Activated gamma-delta T cell treated with Interleukin-2 at 50 U/mL for 16 hours (primary cell): ENCODE data around the gene TFRC.
"Not testable (repeated sequence)": the region's sequence is repeated elsewhere in the genome, so short reads cannot be mapped to it uniquely, and the experiment has no call there.

ENCODE experiments used
- DNase-seq: peaks from one replicate; pipeline ENCODE4 v3.0.0-alpha.2; 2020

The TFRC gene

DNA sequence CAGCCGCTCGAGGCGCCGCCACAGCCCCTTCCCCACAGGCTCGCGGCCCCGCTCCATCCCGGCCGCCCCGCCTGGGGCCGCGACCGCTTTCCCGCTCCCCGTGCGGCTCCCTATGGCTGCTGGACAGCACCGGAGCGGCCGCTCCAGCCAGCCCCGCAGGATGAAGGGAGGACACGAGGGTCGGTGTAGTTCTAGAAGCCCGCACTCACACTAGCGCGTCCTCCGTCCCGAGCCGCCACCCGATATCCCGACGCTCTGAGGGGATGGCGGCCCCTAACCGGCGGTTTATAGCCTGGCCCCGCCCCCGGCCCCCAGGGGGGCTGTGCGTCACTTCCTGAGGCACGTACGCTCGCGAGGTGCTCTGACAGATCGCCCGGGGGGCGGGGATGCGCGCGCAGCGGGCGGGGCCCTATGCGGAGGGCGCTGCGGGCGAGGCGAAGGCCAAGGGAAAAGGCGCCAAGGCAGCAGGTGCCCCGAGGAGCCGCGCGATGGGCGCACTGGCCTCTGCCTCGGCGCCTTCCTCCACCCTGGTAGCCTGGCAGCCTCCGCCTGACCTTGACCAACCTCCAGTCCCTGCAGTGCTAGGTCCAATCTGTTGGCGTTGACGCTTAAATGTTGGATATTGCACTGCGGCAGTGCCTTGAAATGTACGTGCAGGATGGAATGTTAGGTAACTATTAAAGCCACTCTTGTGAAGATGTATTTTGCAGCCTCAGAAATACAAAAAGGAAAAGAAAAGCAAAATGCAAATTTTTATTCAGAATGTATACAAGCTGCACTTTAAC lies at the start of gene TFRC:
Gene TFRC (minus strand): TSS at position 257 of the 785 bp plus-strand sequence. CDS start 4,991 bp downstream, outside the sequence.
- DNase-seq = peak; percentile 95

DNA sequence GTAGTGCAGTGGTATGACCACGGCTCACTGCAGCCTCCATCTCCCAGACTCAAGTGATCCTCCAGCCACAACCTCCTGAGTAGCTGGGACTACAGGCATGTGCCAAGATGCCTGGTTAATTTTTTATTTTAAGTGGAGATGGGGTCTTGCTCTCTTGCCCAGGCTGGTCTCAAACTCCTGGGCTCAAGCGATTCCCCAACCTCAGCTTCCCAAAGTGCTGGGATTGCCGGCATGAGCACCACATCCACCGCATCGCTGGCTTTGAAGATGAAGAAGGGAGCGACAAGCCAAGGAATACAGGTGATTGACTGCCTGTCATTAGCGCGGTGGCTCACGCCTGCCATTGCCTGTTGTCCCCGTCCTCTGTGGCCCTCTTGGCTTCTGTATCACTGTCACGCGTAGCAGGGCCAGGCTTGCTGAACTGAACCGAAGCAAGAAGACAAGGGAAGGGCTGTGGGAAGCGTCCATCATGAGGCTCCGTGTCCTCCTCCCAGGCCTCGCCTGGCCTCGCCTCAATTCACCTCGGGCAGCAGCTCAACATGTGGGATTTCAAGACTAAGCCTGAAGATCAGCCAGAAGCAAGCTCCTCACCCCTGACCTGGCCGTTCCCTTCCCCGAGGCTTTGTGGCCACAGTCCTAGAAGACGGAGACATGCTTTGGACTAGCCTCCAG lies 46.4 kb upstream of the TFRC start:
- DNase-seq = no peak

DNA sequence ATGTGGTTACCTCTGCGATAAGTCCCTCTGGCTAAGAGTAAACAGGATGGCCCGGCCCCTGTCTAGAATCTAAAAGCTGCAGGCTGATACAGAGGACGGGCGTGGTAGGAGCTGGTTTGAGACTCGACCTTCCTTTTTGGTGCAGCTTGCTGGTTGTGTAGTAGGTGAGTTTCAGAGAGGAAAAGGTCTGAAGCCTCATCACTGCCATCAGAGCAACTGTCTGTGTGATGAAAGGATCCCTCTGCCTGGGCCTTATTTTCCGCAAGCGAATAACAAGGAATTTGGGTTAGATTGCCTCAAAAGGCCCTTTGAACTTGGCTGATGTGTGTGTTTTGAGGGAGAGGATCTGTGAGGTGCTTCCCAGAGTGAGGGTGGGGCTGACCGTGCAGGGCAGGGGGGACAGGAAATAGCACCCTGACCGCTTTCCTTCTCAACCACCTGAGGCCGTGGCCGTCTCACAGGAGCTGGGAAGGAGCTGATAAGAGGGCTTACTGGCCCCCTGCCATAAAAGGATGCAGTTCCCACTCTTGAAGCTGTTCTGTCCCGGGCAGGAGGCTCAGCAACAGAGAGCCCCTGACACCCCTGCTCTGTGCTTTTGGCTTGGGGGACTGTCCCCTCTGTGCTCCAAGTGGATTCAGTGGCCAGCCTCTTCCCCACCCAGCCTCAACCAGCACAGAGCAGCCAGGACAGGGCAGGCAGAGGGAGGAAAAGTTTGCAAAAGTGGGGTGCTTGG lies 45.6 kb upstream of the TFRC start:
- peak; percentile 20 for DNase-seq

DNA sequence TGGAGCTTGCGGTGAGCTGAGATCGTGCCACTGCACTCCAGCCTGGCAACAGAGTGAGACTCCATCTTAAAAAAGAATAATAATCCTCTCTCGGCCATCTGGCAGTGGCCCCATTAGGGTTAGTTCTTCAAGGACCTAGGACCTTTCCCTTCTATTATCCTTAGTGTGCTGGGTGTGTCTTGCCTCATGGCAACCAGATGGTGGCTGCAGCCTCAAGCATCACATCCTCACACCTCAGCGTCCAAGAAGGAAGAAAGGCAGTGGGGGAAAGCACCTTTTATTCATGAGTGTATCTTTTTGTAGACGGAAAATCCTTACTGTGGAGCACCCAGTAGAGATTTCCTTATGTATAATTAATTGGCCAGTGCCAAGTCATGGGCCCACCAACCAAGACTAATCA lies 42.7 kb upstream of the TFRC start:
- no peak for DNase-seq

DNA sequence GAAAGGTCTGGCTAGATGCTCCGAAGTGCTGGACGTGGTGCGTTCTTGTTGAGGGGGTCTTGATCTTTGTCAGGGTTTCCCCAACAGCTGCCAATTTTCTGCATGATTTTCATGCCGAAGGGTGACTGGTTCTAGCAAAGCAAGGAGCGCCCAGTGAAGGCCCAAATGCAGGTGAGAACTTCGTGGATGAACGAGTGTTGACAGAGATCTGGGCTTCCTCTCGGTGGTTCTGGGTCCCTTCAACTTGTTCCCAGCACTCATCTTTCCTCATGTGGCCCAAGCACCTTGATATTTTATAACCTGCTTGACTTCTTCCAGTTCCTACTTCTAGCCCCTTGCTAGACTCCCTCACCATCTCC lies 40.8 kb upstream of the TFRC start:
- no peak for DNase-seq

GRCh38 chr3:196122021-196122687 lies 40.3 kb upstream of the TFRC start:
- no peak for DNase-seq

- DNase-seq = no peak
Measured at GRCh38 chr3:196121066-196121465, 39.2 kb upstream of the TFRC start.

DNA sequence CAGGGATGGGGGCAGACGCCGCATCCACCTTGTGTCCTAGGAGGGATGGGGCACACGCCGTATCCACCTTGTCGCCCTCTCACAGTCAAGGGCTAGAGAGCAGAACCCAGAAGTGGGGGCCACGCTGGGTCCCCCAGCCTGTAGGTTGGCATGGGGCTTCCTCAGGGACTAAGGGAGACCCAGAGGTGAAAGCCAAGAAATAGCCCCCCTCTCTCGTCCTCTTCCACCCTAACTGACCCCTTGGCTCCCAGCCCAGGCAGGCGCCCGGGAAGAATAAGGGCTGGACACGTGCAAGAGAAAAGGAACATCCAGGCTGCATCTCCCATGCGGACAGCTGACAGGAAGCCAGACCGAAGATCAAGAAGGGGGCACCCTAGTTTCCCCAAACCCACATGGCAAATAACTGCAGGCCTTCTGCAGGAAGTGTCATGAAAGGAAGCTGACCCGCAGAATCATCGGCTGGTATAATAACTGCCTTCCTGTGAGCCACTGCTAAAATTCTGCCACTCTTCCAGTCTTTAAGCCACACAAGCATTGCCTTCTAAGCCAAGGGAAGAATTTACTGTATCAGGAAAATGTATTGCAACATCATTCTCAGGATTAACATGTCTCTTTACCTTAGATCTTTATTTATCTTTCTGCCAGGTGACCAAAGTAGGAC lies 38.5 kb upstream of the TFRC start:
- no peak for DNase-seq

DNA sequence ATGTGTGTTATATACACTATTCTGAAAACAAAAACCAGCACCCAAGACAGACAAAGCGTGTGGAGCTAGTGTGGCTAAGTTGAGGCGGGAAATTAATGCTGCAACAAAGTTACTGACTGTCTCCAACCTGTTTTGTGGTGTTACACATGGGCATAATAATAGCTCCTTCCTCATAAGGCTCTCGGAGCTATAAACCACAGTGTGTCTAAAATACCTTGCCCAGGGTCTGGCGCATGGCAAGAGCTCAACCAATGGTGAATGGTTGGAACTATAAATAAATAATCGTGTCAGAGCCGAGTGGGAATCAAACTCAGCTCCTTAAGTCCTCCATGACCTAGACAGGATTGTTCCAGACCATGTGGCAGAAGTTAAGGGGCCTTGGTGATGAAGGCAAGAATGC lies 35.9 kb upstream of the TFRC start:
- no peak for DNase-seq

GRCh38 chr3:196115678-196116083 lies 33.8 kb upstream of the TFRC start:
- no peak for DNase-seq

- no peak for DNase-seq
Measured at GRCh38 chr3:196111939-196112386, 30.1 kb upstream of the TFRC start.

- DNase-seq = no peak
Measured at GRCh38 chr3:196108075-196108743, 26.3 kb upstream of the TFRC start.

- not testable (repeated sequence) for DNase-seq
Measured at GRCh38 chr3:196104707-196105106, 22.8 kb upstream of the TFRC start.

DNA sequence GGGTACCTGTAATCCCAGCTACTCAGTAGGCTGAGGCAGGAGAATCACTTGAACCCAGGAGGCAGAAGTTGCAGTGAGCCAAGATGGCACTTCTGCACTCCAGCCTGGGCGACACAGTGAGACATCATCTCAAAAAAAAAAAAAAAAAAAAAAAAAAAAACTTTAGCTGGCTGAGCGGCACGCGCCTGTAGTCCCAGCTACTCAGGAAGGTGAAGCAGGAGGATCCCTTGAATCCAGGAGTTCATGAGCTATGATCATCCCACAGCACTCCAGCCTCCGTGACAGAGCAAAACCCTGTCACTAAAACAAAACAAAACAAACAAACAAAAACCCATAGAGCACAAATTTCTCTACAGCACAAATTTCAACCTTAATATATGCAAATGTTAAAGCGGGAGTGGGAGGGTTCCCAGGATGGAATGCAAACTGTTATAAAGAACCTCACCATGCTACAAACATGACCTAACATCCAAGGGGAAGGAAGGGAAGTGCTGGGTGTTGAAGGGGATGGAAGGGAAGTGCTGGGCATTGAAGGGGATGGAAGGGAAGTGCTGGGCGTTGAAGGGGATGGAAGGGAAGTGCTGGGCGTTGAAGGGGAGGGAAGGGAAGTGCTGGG lies 16.6 kb upstream of the TFRC start:
- not testable (repeated sequence) for DNase-seq

DNA sequence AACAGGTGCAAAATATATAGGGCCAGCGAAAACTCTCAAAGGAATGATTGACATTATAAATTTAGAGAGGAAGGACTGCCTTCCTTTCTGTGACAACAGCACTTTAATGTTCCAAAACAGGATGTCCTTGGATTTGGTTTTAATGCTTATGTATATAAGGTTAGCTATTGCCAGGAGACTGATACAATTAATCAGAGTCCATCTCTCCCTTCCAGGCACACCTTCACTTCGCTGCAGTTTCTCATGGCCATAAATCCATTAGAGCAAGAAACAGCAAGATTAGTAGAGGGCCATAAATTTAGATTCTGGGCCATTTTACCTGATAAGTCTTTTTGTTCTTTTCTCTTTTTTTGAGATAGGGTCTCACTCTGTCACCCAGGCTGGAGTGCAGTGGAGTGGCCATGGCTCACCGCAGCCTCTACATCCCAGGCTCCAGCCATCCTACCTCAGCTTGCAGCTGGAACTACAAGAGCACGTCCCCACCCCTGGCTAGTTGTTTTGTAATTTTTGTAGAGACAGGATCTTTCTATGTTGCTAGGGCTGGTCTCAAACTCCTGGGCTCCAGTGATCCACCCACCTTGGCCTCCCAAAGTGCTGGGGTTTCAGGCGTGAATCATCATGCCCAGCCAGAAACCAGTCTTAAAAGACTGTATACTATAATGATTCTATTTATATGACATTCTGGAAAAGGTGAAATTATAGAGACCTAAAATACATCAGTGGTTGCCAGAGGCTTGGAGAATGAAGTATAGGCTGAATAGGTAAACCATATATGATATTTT lies 15.7 kb upstream of the TFRC start:
- DNase-seq = no peak

DNA sequence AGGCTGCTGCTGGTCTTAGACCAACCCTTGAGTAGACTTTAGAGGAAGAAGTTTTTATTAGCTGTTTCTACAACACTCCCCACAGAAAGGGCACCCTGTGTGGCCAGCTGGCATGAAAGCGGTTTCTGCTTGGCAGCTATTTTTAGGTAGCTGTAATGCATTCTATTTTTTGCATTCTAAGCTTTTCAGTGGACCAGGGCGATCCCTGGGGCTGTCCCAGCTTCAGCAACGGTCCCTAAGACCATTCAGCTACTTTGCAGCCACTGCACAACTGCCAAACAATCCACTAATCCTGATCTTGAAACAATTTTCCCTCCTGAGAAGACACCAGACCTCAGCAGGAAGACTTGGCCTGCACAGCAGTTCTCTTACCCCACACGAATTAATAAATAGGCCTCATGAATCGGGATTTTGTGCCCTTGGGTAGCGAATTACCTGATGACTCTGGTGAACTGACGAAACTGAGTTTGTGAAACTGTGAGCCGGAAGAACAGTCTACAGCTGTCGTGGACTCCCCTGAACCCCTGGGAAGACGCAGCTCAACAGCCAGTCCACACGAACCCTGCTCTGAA lies 14.6 kb upstream of the TFRC start:
- no peak for DNase-seq

- no peak for DNase-seq
Measured at GRCh38 chr3:196093317-196094111, 11.6 kb upstream of the TFRC start.

- no peak for DNase-seq
Measured at GRCh38 chr3:196087906-196088305, 6.0 kb upstream of the TFRC start.

DNA sequence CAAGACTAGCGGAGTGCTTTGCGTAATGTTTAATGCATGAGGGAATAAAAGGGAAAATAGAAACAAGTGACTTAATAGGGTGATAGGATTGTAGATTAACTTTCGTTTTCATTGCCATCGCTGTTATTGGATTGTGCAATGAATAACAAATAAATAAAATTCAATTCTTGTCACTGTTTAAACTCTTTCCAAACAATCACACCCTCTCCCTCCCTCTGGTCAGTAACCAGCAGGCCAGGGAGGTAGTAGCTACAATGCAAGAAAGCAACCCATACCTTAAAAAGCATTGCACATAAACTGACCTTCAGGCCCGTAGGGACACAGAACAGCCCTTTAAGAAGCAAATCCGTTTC lies 705 bp upstream of the TFRC start:
- DNase-seq = no peak
